Measurements from ENCODE around the gene SLC39A3.

DNA sequence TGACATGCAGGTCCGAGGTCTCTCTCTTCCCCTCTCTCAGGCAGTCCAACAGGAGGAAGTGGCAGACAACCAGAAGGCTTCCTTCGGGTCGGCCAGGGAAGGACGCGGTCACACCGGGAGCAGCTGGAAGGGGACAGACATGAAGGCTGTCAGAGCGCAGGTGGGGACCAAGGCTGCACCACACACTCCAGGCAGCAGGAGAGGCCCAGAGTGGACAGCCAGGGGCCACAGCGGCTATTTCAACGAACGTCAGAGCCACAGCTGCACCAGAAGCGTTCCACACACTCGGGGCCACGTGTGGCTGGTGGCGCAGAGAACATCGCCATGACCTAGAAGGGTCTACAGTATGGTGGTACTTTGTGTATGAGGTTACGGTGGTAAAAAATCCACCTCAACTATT lies 16.0 kb upstream of the SLC39A3 start:
- TF ChIP-seq CTCF (IDR thresholded peaks at IDR 0.05) (no peak), ZFX (IDR thresholded peaks at IDR 0.05; ENCODE audit: borderline replicate concordance) (no peak)
